Activated CD8-positive, alpha-beta T cell treated with anti-CD3 and anti-CD28 coated beads for 36 hours (primary cell): ENCODE measurements around the gene LPAR2. TPM values are rescaled to one million over a fixed set of nuclear protein-coding genes. Genes with fewer than 3 reads are reported as not detected.
"Not testable (repeated sequence)": the region's sequence is repeated elsewhere in the genome, so short reads cannot be mapped to it uniquely, and the experiment has no call there.

Source experiments
- ATAC-seq: fragments of 200-7000 bp; cut with Tn5 transposase; one replicate; pipeline ENCODE4 v1.10.0; 2021; ENCODE audit warnings: mild to moderate bottlenecking, moderate library complexity
- CTCF ChIA-PET: fragments of 350-600 bp; sonication (Branson Sonifier 250); formaldehyde crosslinking; loops from one replicate; lab custom pipeline; 2021; ENCODE audit warnings: antibody characterized with exemption; lab: Charles Lee
- POLR2A ChIA-PET: fragments of 350-600 bp; sonication (Branson Sonifier 250); formaldehyde crosslinking; loops from one replicate; lab custom pipeline; 2021; ENCODE audit warnings: antibody characterized with exemption; lab: Charles Lee
- DNase-seq: peaks from one replicate; pipeline ENCODE4 v3.0.0-alpha.2; 2020
- H3K27ac Mint-ChIP-seq: one replicate; pipeline ENCODE4 v1.8.0; 2021; ENCODE audit warnings: mild to moderate bottlenecking, mixed read lengths
- H3K27me3 Mint-ChIP-seq: one replicate; pipeline ENCODE4 v1.8.0; 2021; ENCODE audit warnings: mixed read lengths
- H3K36me3 Mint-ChIP-seq: one replicate; pipeline ENCODE4 v1.8.0; 2021; ENCODE audit warnings: low read depth, mixed read lengths
- H3K4me1 Mint-ChIP-seq: one replicate; pipeline ENCODE4 v1.8.0; 2021; ENCODE audit warnings: low read depth, mixed read lengths
- H3K4me3 Mint-ChIP-seq: one replicate; pipeline ENCODE4 v1.8.0; 2021; ENCODE audit warnings: mild to moderate bottlenecking, moderate library complexity, mixed read lengths
- H3K9me3 Mint-ChIP-seq: one replicate; pipeline ENCODE4 v1.8.0; 2021; ENCODE audit warnings: mixed read lengths
- CTCF ChIP-seq: fragments of 200-600 bp; IDR thresholded peaks from one replicate; pipeline ENCODE4 v1.8.0; 2022; ENCODE audit warnings: antibody characterized with exemption, mild to moderate bottlenecking
- intact Hi-C: fragments of 100-400 bp; cut with micrococcal nuclease; formaldehyde crosslinking; loops from one replicate; pipeline ENCODE4 v1.10.0; 2022
- total RNA-seq, 2 experiments: library from RNA; stranded (reverse); gene quantifications; one replicate each; pipeline ENCODE4 v1.2.3, GENCODE V29; 2021

The LPAR2 gene
- total RNA-seq, 2 experiments from 2014 or later: 26.6 to 28.2 TPM

GRCh38 chr19:19670070-19670551, 42.1 kb upstream of the LPAR2 start:
- no peak for TF ChIP-seq CTCF
- peaks cover 66% of the 10 kb centered on the region for H3K36me3 Mint-ChIP-seq
- peaks cover 31% of the 10 kb centered on the region for H3K4me1 Mint-ChIP-seq
- peak overlapping the region; percentile 94 for H3K27ac Mint-ChIP-seq
- peak overlapping the region; percentile 78 for H3K4me3 Mint-ChIP-seq
- ATAC-seq (no peak), DNase-seq (peak; percentile 23)
- ChIA-PET CTCF (no interaction called here), POLR2A (interaction anchor here (0.9 to 3.5 kb wide), 9 partner anchors 16 to 198 kb away, joined by 3 to 18 read pairs (median 3); partner anchors contain the start of genes NDUFA13, TSSK6, ZNF253 and ZNF506)
- intact Hi-C loops: no loop called here
- no peaks in the 10 kb centered on the region for H3K27me3 Mint-ChIP-seq
- H3K9me3 Mint-ChIP-seq: peaks cover 13% of the 10 kb centered on the region

- ChIA-PET CTCF (interaction anchor here (2.3 kb wide), 1 partner anchor 136 kb away, joined by 9 read pairs; no protein-coding TSS in a partner anchor), POLR2A (interaction anchor here (0.6 to 3.5 kb wide), 27 partner anchors 10 to 233 kb away, joined by 3 to 18 read pairs (median 3); partner anchors contain the start of genes ZNF14, ZNF253, ZNF506 and ZNF93)
- H3K27ac Mint-ChIP-seq: peak within 1 kb of the TSS; percentile 94
- DNase-seq (peak; percentile 99), ATAC-seq (peak; percentile 80)
- peaks cover 51% of the 10 kb centered on the region for H3K36me3 Mint-ChIP-seq
- no peak for TF ChIP-seq CTCF
- H3K4me3 Mint-ChIP-seq: peak within 1 kb of the TSS; percentile 78
- H3K27me3 Mint-ChIP-seq: no peaks in the 10 kb centered on the region
- intact Hi-C loops: loop anchor here (10.0 kb wide), 1 partner anchor 146 kb away; no protein-coding TSS in a partner anchor
- H3K4me1 Mint-ChIP-seq: peaks cover 24% of the 10 kb centered on the region
- H3K9me3 Mint-ChIP-seq: peaks cover 8% of the 10 kb centered on the region
These were observed 40.4 kb upstream of the LPAR2 start, which contains the start of gene ZNF101 for GRCh38 chr19:19668230-19669012. TSS of gene ZNF101 (plus strand) at chr19:19668839. CDS start at chr19:19668964, 125 bp downstream.

GRCh38 chr19:19665420-19665948, 37.5 kb upstream of the LPAR2 start:
- Mint-ChIP-seq H3K27ac (peak overlapping the region; percentile 46), H3K4me3 (peak overlapping the region; percentile 21), H3K4me1 (peaks cover 33% of the 10 kb centered on the region), H3K36me3 (peaks cover 45% of the 10 kb centered on the region)
- CTCF ChIA-PET, H3K27me3 Mint-ChIP-seq, DNase-seq, H3K9me3 Mint-ChIP-seq, ATAC-seq: not testable (repeated sequence)
- POLR2A ChIA-PET: interaction anchor here (0.9 to 1.0 kb wide), 2 partner anchors 13 to 130 kb away, joined by 3 read pairs; no protein-coding TSS in a partner anchor
- intact Hi-C loops: loop anchor here (10.0 kb wide), 1 partner anchor 149 kb away; no protein-coding TSS in a partner anchor

- no peak for TF ChIP-seq CTCF
- peak within 1 kb of the TSS; percentile 97 for H3K27ac Mint-ChIP-seq
- no peaks in the 10 kb centered on the region for H3K27me3 Mint-ChIP-seq
- H3K4me3 Mint-ChIP-seq: peak within 1 kb of the TSS; percentile 88
- H3K4me1 Mint-ChIP-seq: peaks cover 29% of the 10 kb centered on the region
- ChIA-PET CTCF (interaction anchor here (1.1 to 3.5 kb wide), 4 partner anchors 19 to 296 kb away, joined by 3 to 14 read pairs (median 3); partner anchors contain the start of gene GMIP), POLR2A (interaction anchor here (0.6 to 2.8 kb wide), 19 partner anchors 12 to 253 kb away, joined by 3 to 23 read pairs (median 3); partner anchors contain the start of genes GMIP, LPAR2, ZNF14 and ZNF253)
- DNase-seq (peak; percentile 95), ATAC-seq (peak; percentile 69)
- intact Hi-C loops: loop anchor here (10.0 kb wide), 1 partner anchor 151 kb away; no protein-coding TSS in a partner anchor
- H3K9me3 Mint-ChIP-seq: no peaks in the 10 kb centered on the region
- peaks cover 43% of the 10 kb centered on the region for H3K36me3 Mint-ChIP-seq
These were observed 35.5 kb upstream of the LPAR2 start, which contains the start of gene ATP13A1 for GRCh38 chr19:19663256-19664120. TSS of gene ATP13A1 (minus strand) at chr19:19663676. CDS start at chr19:19663666, 10 bp downstream.
